Suppressor macrophage treated with lipopolysaccharide for 4 hours (primary cell): ENCODE measurements around the gene GPRC5B.

ENCODE experiments used
- DNase-seq: peaks from one replicate; pipeline ENCODE4 v3.0.0-alpha.2; 2020

The GPRC5B gene

DNA sequence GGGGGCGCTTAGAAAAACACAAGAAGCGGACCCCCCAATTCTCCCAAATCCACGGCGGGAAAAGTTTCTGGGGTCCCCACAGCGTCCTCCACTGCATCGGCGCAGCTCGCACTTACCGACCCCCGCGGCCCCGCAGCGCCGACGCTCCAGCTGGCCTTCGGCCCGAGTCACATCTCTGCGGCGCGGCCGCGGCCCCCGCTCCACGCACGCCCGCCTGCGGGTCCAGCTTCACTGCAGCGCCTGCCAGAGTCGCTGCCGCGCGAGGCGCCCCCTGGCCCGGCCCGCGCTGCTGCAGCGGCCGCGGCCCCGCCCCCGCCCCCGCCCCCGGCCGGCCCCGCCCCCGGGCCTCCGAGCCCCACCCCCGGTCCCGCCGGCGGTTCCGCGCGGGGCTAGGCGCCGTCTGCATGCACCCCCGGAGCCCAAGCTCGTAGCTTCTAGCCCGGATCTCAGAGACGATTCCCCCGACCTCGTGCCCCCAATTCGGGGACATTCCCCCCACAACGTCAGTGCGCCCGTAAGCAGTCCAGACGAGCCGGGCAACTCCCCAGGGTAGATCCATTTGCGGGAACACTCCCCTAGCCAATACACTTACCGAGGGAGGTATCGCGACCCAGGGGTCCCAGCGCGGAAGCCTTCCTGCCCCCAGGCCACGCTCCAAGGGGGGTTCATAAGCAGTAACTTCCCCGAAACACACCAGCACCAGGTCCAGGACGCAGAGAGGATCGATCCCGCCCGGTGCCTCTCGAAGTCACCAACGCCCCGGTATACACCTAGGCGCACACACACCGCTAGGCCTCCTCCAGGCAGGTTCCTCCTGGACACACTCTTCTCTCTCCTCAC lies at the start of gene GPRC5B:
TSS of gene GPRC5B (minus strand) at position 238 of the 840 bp plus-strand sequence. CDS start 12,003 bp downstream, outside the sequence.
- DNase-seq, result peak; percentile 26

GRCh38 chr16:19933740-19934139 lies 49.1 kb upstream of the GPRC5B start:
- no peak for DNase-seq

DNA sequence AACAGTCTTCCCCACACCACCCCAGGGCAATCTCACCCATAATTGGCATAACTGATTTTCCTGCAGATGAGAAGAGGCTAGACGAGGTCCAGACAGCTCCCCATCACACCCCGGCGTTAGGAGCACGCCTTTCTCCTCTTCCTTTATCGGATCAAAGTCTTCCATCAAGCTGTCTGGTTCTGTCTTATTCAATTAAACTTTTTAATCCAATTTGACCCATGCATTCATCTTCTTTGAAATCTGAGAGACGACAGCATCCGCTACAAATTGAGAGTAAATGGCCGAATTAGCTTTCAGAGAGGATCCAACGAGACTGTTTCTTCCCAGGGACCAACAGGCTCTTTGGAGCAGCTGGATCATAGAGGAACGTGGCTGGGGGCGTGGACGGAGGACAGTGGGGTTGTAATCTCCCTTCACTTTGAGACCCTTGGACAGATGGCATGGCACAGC lies 44.4 kb upstream of the GPRC5B start:
- DNase-seq, result no peak

GRCh38 chr16:19928432-19928831 lies 43.8 kb upstream of the GPRC5B start:
- DNase-seq, result no peak

GRCh38 chr16:19926449-19927390 lies 42.1 kb upstream of the GPRC5B start:
- no peak for DNase-seq

GRCh38 chr16:19923396-19923795 lies 38.7 kb upstream of the GPRC5B start:
- no peak for DNase-seq

DNA sequence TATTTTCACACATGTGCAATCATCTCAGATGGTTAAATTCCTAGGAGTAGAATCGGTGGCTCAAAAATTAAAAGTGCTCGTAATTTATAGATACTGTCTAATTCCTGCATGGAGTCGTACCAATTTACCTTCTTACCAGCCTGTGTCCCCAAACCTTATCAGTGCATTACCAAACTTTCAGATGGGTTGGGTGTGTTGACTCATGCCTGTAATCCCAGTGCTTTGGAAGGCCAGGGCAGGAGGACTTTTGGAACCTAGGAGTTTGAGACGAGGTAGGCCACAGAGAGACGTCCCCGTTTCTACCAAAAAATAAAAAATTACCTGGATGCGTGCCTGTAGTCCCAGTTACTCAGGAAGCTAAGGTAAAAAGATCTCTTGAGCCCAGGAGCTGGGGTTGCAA lies 34.5 kb upstream of the GPRC5B start:
- no peak for DNase-seq

DNA sequence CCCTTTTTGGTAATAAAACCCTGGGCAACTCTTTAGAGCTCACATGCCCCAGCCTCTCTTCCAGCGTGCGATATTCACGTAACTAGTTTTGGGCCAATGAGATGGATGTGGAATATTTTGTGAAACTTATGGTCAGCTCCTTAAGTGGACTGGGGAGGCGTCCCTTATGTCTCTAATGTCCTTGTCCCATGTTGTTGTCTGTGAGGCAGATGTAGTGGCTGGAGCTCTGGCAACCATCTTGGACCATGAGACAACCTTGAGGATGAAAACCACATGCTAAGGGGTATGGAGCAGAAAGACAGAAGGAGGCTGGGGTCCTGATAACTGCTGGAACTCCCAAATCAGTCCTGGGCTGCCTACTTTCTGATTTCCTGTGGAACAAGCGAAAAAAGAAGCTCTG lies 31.4 kb upstream of the GPRC5B start:
- DNase-seq, result no peak

GRCh38 chr16:19914877-19915276 lies 30.2 kb upstream of the GPRC5B start:
- DNase-seq, result no peak

GRCh38 chr16:19913340-19913645 lies 28.6 kb upstream of the GPRC5B start:
- DNase-seq, result peak; percentile 52

DNA sequence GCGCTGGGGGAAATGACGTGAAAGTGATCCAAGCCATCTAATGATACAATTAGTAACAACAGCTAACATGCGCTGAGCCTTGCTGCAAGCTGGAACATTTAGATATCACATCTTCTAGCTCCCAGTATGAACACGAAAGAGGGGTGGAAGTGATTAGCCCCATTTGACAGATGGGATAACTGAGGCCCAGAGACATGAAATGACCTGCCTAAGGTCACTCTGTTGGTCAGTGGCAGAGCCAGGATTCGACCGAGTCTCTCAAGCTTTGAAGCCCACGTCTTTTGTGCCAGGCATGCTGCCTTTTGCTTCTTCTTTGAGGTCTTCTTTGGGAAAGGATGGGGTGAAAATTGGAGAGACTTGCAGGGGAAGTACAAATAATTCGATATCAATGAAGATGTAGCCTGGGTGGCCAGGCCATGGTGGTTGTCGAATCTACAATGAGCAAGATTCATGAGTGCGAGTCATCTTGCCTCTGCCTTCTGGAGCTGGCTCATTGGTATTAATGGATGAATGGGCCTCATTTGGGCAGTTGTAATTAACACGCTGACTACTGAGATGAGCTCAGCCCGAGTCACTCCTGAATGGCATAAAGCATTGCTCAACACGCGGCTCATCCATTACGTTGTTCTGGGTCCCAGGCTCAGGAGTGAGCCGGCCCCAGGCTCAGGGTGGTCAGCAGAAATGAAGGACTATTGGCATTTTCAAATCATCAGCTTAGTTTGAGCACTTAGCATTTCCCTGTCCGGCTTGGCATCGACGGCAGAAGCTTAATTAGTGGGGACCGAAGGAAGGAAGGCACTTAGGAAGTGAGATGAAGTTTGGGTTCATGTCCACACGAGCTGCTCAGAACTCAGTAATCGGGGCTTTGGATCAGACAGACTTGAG lies 28.0 kb upstream of the GPRC5B start:
- DNase-seq, result peak; percentile 69

- peak; percentile 6 for DNase-seq
Measured at GRCh38 chr16:19911747-19912454, 27.3 kb upstream of the GPRC5B start.

GRCh38 chr16:19911204-19911603 lies 26.6 kb upstream of the GPRC5B start:
- DNase-seq, result no peak

DNA sequence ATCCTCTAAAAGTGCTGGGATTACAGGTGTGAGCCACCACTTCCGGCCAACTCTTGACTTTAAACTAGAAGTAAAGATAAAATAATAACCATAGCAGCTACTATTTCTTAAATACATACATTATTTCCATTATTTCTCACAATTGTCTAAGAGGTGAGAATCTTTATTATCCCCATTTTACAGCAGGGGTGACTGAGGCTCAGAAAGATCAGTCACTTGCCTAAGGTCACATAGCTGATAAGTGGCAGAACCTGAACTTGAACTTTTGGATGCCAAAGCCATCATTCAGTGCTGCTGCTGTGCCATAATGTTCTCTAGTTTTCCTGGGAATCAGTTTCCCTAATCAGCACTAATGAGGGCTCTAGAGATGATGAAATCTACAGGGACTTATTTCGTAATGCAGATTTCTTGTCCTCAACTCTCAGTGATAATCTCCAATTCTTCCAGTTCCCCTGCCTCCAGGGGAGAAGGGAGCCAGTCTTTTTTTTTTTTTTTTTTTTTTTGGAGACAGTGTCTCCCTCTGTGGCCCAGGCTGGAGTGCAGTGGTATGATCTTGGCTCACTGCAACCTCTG lies 25.2 kb upstream of the GPRC5B start:
- no peak for DNase-seq

DNA sequence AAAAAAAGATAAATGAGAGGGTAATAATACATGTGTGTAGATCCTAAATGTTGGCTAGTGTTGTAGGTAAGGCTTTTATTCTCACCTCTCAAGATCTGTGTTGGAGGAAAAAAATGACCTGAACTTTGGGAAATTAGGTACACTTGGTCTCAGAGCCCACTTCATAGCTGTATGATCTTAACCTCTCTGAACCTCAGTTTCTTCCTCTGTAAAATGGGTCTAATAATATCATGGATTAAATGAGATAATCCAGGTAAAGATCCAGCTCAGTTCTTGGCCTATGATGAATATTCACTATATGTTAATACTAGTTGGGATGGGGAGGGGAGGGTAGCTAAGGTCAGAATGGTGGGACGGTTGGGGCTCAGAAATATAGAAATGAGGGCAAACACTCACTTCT lies 24.3 kb upstream of the GPRC5B start:
- DNase-seq, result no peak

GRCh38 chr16:19907161-19907992 lies 22.7 kb upstream of the GPRC5B start:
- DNase-seq, result peak; percentile 67

GRCh38 chr16:19901164-19901563 lies 16.5 kb upstream of the GPRC5B start:
- no peak for DNase-seq

DNA sequence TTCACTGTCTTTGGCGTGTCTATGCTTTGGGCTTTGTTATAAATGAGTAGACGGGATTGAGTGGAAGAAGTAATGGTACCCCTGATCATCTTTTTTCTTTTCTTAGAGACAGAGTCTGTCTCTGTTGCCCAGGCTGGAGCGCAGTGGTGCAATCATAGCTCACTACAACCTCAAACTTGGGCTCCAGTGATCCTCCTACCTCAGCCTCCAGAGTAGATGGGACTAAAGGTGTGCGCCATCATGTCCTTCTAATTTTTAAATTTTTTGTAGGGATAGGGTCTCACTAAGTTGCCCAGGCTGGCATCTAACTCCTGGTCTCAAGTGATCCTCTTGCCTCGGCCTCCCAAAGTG lies 14.9 kb upstream of the GPRC5B start:
- no peak for DNase-seq

- peak; percentile 60 for DNase-seq
Measured at GRCh38 chr16:19898924-19899604, 14.4 kb upstream of the GPRC5B start.

GRCh38 chr16:19898166-19898565 lies 13.5 kb upstream of the GPRC5B start:
- DNase-seq, result no peak
